A549 (cell line): ENCODE data around the gene TRIM9. TPM values are rescaled to one million over a fixed set of nuclear protein-coding genes. Genes with fewer than 3 reads are reported as not detected.

Source experiments
- ATOH8 ChIP-seq: fragments of 250-450 bp; sonication (Bioruptor Pico); IDR thresholded peaks from 2 replicates; pipeline ENCODE4 v1.5.0; 2020; ENCODE audit warnings: low read depth, mild to moderate bottlenecking, moderate library complexity
- BHLHE40 ChIP-seq: IDR thresholded peaks from 2 replicates; pipeline ENCODE4 v1.6.1; 2012; ENCODE audit warnings: low read depth, low read length, inconsistent platforms
- CBX2 ChIP-seq: fragments of 200-600 bp; sonication (generic); IDR thresholded peaks from 2 replicates; pipeline ENCODE4 v1.6.1; 2016; ENCODE audit warnings: low read depth, mild to moderate bottlenecking, borderline replicate concordance
- CEBPB ChIP-seq, 2 experiments: fragments of >200 bp in 1 of 2; sonication (Bioruptor Twin) in 1 of 2; formaldehyde crosslinking in 1 of 2; IDR thresholded peaks; 2 replicates each; pipeline ENCODE4 v1.6.1; 2012 to 2016
- CHD4 ChIP-seq: fragments of 200-600 bp; sonication (generic); IDR thresholded peaks from 2 replicates; pipeline ENCODE4 v1.6.1; 2016; ENCODE audit warnings: antibody characterized with exemption, mild to moderate bottlenecking, borderline replicate concordance
- CTCF ChIP-seq: fragments of >200 bp; sonication (Bioruptor Twin); formaldehyde crosslinking; IDR thresholded peaks from 3 replicates; pipeline ENCODE4 v1.5.1; 2016
- EHF ChIP-seq: fragments of 250-450 bp; sonication (Bioruptor Pico); IDR thresholded peaks from 2 replicates; pipeline ENCODE4 v1.5.0; 2020; ENCODE audit warnings: mild to moderate bottlenecking
- EHMT2 ChIP-seq: fragments of 200-600 bp; sonication (generic); IDR thresholded peaks from 2 replicates; pipeline ENCODE4 v1.6.1; 2016; ENCODE audit warnings: antibody characterized with exemption, low read depth, mild to moderate bottlenecking, moderate library complexity
- ELK1 ChIP-seq: fragments of 150-350 bp; IDR thresholded peaks from 2 replicates; pipeline ENCODE4 v1.6.1; 2014; ENCODE audit warnings: low read depth, mild to moderate bottlenecking, low read length
- FOSL2 ChIP-seq, 2 experiments: fragments of 450-650 bp in 1 of 2; fragments of >200 bp in 1 of 2; sonication (Bioruptor Twin) in 1 of 2; formaldehyde crosslinking; IDR thresholded peaks; 2 replicates each; pipeline versions ENCODE4 v1.5.0 to v1.6.1; 2016 to 2020; ENCODE audit warnings: mild to moderate bottlenecking in 1 of 2, moderate library complexity in 1 of 2
- FOXS1 ChIP-seq: fragments of 250-450 bp; sonication (Bioruptor Pico); IDR thresholded peaks from 2 replicates; pipeline ENCODE4 v1.5.0; 2020; ENCODE audit warnings: mild to moderate bottlenecking, moderate library complexity
- HOXA7 ChIP-seq: fragments of 250-450 bp; sonication (Bioruptor Pico); IDR thresholded peaks from 2 replicates; pipeline ENCODE4 v1.5.0; 2020; ENCODE audit warnings: mild to moderate bottlenecking, moderate library complexity
- JUNB ChIP-seq: fragments of >200 bp; sonication (Bioruptor Twin); formaldehyde crosslinking; IDR thresholded peaks from 2 replicates; pipeline ENCODE4 v1.6.1; 2016
- KDM1A ChIP-seq: fragments of 200-600 bp; sonication (generic); IDR thresholded peaks from 2 replicates; pipeline ENCODE4 v1.6.1; 2016; ENCODE audit warnings: low read depth, mild to moderate bottlenecking
- KDM5A ChIP-seq: fragments of 200-600 bp; sonication (generic); IDR thresholded peaks from 2 replicates; pipeline ENCODE4 v1.6.1; 2016; ENCODE audit warnings: antibody characterized with exemption, mild to moderate bottlenecking
- MAZ ChIP-seq: fragments of 150-350 bp; IDR thresholded peaks from 2 replicates; pipeline ENCODE4 v1.6.1; 2014; ENCODE audit warnings: antibody characterized with exemption, low read depth, low read length, borderline replicate concordance
- RARB ChIP-seq: fragments of 250-450 bp; sonication (Bioruptor Pico); IDR thresholded peaks from 2 replicates; pipeline ENCODE4 v1.8.0; 2021; ENCODE audit warnings: mild to moderate bottlenecking, moderate library complexity
- REST ChIP-seq: fragments of 200-600 bp; sonication (generic); IDR thresholded peaks from 2 replicates; pipeline ENCODE4 v1.6.1; 2016; ENCODE audit warnings: antibody characterized with exemption, mild to moderate bottlenecking, moderate library complexity
- RNF2 ChIP-seq: fragments of 200-600 bp; sonication (generic); IDR thresholded peaks from 2 replicates; pipeline ENCODE4 v1.6.1; 2016; ENCODE audit warnings: low read depth, mild to moderate bottlenecking, antibody characterized with exemption, moderate library complexity, borderline replicate concordance
- TP53 ChIP-seq: fragments of 250-450 bp; sonication (Bioruptor Pico); IDR thresholded peaks from 2 replicates; pipeline ENCODE4 v1.5.0; 2021; ENCODE audit warnings: mild to moderate bottlenecking, moderate library complexity
- ZC3H11A ChIP-seq: fragments of 450-650 bp; IDR thresholded peaks from 2 replicates; pipeline ENCODE4 v1.6.1; 2014; ENCODE audit warnings: antibody characterized with exemption, mild to moderate bottlenecking
- polyA plus RNA-seq, 4 experiments: library from polyadenylated mRNA; depleted of rRNA in 3 of 4; stranded (reverse); fragments of >200 nt; fragmentation: RNase III in 1 of 4; extraction: RNeasy Plus Mini Kit Qiagen cat#74134 plus additional on column Dnase treatment in 1 of 4; gene quantifications; 2 replicates in 3 of 4; 3 replicates in 1 of 4; pipeline ENCODE4 v1.2.3, GENCODE V29; 2011 to 2017

TRIM9 gene
- polyA plus RNA-seq, 2 of the 4 experiments (the other 2 are of a cell fraction), result 5.4 to 21.2 TPM

GRCh38 chr14:51004801-51005526, 89.9 kb downstream of the TRIM9 start (continued):
- TF ChIP-seq CTCF (no peak), ELK1 (no peak), MAZ (no peak), REST (no peak), CHD4 (no peak), ATOH8 (CRISPR knock-in tag) (no peak), FOXS1 (CRISPR knock-in tag) (no peak), RNF2 (no peak), EHMT2 (no peak), CBX2 (no peak), EHF (CRISPR knock-in tag) (no peak), KDM5A (no peak), FOSL2 (IDR thresholded peaks at IDR 0.05) (peak; percentile 85), FOSL2 (CRISPR knock-in tag; IDR thresholded peaks at IDR 0.05) (peak; percentile 96), ZC3H11A (no peak), TP53 (CRISPR knock-in tag) (no peak), RARB (no peak), CEBPB (IDR thresholded peaks at IDR 0.05) (peak; percentile 94 to 98), BHLHE40 (no peak), KDM1A (no peak), HOXA7 (CRISPR knock-in tag) (no peak), JUNB (peak; percentile 86)
